ENCODE measurements around the gene SLITRK4. TPM values are rescaled to one million over a fixed set of nuclear protein-coding genes. Genes with fewer than 3 reads are reported as not detected.

SLITRK4 gene
- total RNA-seq, 1 donor from 2014 or later = 3.7 TPM

- DNase-seq (ENCODE audit: extremely low spot score, unreplicated experiment) = no peak
- H3K36me3 Mint-ChIP-seq = no peaks in the 10 kb centered on the region
- TF ChIP-seq CTCF (conservative IDR thresholded peaks at IDR 0.05) = no peak
- no peaks in the 10 kb centered on the region for H3K9me3 Mint-ChIP-seq
- no peak overlapping the region for H3K27ac Mint-ChIP-seq
- H3K4me3 Mint-ChIP-seq = no peak overlapping the region
- H3K27me3 Mint-ChIP-seq = no peaks in the 10 kb centered on the region
- no peaks in the 10 kb centered on the region for H3K4me1 Mint-ChIP-seq (ENCODE audit: unreplicated experiment)
Observed at GRCh38 chrX:143663755-143664154, 27.9 kb upstream of the SLITRK4 start.

DNA sequence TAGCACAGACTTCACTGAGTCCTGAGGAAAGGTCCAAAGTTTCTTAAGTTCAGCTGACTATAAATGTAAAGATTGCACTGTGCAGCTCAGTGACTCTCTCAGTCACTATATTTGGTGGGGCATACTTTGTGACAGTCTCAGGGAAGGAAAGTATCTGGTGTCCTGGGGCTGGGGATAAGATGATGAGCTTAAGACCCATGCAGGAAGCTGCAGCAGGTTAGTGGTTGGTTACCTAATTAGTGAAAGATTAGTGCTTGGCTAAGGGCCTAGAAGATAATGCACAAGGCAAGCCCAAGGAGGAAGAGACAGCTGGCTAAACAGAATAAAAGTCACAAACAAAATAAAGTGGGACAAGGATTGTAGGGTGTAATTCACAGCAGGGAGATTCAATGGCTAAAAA is 25.4 kb upstream of the SLITRK4 start:
- TF ChIP-seq CTCF (conservative IDR thresholded peaks at IDR 0.05) = no peak
- H3K27ac Mint-ChIP-seq = no peak overlapping the region
- no peaks in the 10 kb centered on the region for H3K27me3 Mint-ChIP-seq
- no peaks in the 10 kb centered on the region for H3K36me3 Mint-ChIP-seq
- no peak for DNase-seq (ENCODE audit: extremely low spot score, unreplicated experiment)
- no peaks in the 10 kb centered on the region for H3K9me3 Mint-ChIP-seq
- H3K4me3 Mint-ChIP-seq = no peak overlapping the region
- H3K4me1 Mint-ChIP-seq (ENCODE audit: unreplicated experiment) = no peaks in the 10 kb centered on the region

DNA sequence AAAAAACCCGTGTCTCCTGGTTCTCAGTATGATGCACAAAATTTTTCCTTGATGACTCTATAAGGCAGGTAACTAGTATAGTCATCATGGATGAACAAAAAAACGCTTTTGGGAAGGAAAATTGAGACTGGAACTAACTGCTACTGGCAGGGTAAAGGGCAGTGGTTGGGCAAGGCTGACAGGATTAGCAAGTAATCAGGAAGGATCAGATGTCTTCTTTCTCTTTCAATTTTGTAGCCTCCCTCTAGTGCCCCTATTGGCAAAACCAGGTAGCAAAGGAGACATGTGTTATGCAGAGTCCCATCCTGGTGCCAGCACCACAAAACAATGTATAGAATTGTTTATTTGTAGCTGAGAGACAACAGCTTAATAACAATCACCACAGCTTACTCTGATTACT is 12.8 kb upstream of the SLITRK4 start:
- Mint-ChIP-seq H3K27me3 (no peaks in the 10 kb centered on the region), H3K27ac (no peak overlapping the region), H3K4me3 (no peak overlapping the region), H3K36me3 (no peaks in the 10 kb centered on the region), H3K4me1 (ENCODE audit: unreplicated experiment) (no peaks in the 10 kb centered on the region), H3K9me3 (no peaks in the 10 kb centered on the region)
- DNase-seq (ENCODE audit: extremely low spot score, unreplicated experiment) = no peak
- peak; percentile 56 for TF ChIP-seq CTCF (conservative IDR thresholded peaks at IDR 0.05)

DNA sequence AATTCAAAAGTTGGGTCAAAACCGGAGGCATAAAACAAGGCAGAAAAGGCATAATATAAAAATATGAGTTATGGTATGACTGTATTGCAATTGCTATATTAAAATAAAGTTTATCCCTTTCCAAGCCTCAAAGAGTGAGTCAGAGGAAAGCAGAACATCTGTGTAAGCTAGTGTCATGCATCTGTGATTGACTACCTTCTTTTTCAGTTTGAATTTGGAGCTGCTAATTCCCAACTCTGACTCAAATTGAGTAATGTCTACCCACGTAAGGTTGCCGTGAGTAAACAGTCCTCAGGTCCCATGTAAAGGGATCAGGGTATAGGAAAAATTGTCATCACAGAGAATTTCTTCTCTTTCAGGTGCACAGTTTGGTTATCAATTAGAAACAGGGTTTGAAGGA is 6.5 kb upstream of the SLITRK4 start:
- no peak for TF ChIP-seq CTCF (conservative IDR thresholded peaks at IDR 0.05)
- Mint-ChIP-seq H3K36me3 (no peaks in the 10 kb centered on the region), H3K9me3 (no peaks in the 10 kb centered on the region)

GRCh38 chrX:143636831-143637230 is 930 bp upstream of the SLITRK4 start:
- H3K36me3 Mint-ChIP-seq = no peaks in the 10 kb centered on the region
- peaks cover 35% of the 10 kb centered on the region for H3K27me3 Mint-ChIP-seq
- H3K9me3 Mint-ChIP-seq = no peaks in the 10 kb centered on the region
- no peak overlapping the region for H3K4me3 Mint-ChIP-seq
- no peaks in the 10 kb centered on the region for H3K4me1 Mint-ChIP-seq (ENCODE audit: unreplicated experiment)
- H3K27ac Mint-ChIP-seq = no peak overlapping the region
- TF ChIP-seq CTCF (conservative IDR thresholded peaks at IDR 0.05) = no peak
- DNase-seq (ENCODE audit: extremely low spot score, unreplicated experiment) = no peak

More for the DNA sequence above, 6.5 kb upstream of the SLITRK4 start:
- Mint-ChIP-seq H3K27ac (no peak overlapping the region), H3K4me1 (ENCODE audit: unreplicated experiment) (no peaks in the 10 kb centered on the region), H3K27me3 (no peaks in the 10 kb centered on the region), H3K4me3 (no peak overlapping the region)
- DNase-seq (ENCODE audit: extremely low spot score, unreplicated experiment) = no peak

Data from type B pancreatic cell (in vitro differentiated cells).